OCI-LY7 (cell line): ENCODE measurements around the gene UQCRFS1. TPM values are rescaled to one million over a fixed set of nuclear protein-coding genes. Genes with fewer than 3 reads are reported as not detected.

Source experiments
- BruUV-seq: library from RNA; stranded (reverse); fragments of 400-500 nt; replicated peaks from 2 replicates; lab custom pipeline; 2021; lab: Mats Ljungman, UMichigan
- CTCF ChIA-PET: fragments of 300-600 bp; sonication (Branson Sonifier 250); formaldehyde crosslinking; loops from one replicate; lab custom pipeline; 2022; ENCODE audit warnings: antibody characterized with exemption; ENCODE audit not compliant: unreplicated experiment; lab: Charles Lee
- POLR2A ChIA-PET: fragments of 300-600 bp; sonication (Branson Sonifier 250); formaldehyde crosslinking; loops from one replicate; lab custom pipeline; 2022; ENCODE audit warnings: antibody characterized with exemption; lab: Charles Lee
- DNase-seq: peaks from one replicate; pipeline ENCODE4 v3.0.0-alpha.2; 2015; ENCODE audit warnings: low spot score
- H2AFZ ChIP-seq: fragments of 200-600 bp; sonication (generic), shearing (Covaris generic); 2 replicates; pipeline ENCODE4 v1.6.1; 2014; ENCODE audit warnings: mild to moderate bottlenecking, antibody characterized with exemption, low read length, moderate library complexity
- H3K27ac ChIP-seq: fragments of 200-600 bp; sonication (generic); 2 replicates; pipeline ENCODE4 v1.5.1; 2014; ENCODE audit warnings: mixed run types, low read depth, mild to moderate bottlenecking, moderate library complexity, low read length, inconsistent platforms; ENCODE audit not compliant: poor library complexity, severe bottlenecking
- H3K36me3 ChIP-seq: fragments of 200-600 bp; sonication (generic); 2 replicates; pipeline ENCODE4 v1.6.1; 2014; ENCODE audit warnings: mild to moderate bottlenecking, antibody characterized with exemption, low read length, moderate library complexity, mixed read lengths; ENCODE audit not compliant: insufficient read depth
- H3K4me1 ChIP-seq: fragments of 200-600 bp; sonication (generic); 2 replicates; pipeline ENCODE4 v1.5.1; 2014; ENCODE audit warnings: mild to moderate bottlenecking, low read length; ENCODE audit not compliant: insufficient read depth, poor library complexity, severe bottlenecking
- H3K4me2 ChIP-seq: fragments of 200-600 bp; sonication (generic); 2 replicates; pipeline ENCODE4 v1.6.1; 2014; ENCODE audit warnings: mild to moderate bottlenecking, low read length
- H3K4me3 ChIP-seq: fragments of 200-600 bp; sonication (generic); 2 replicates; pipeline ENCODE4 v1.5.1; 2014; ENCODE audit warnings: mild to moderate bottlenecking, low read depth, low read length; ENCODE audit not compliant: poor library complexity, severe bottlenecking
- H3K79me2 ChIP-seq: fragments of 200-600 bp; sonication (generic); 2 replicates; pipeline ENCODE4 v1.6.1; 2016; ENCODE audit warnings: low read depth, mild to moderate bottlenecking, low read length, moderate library complexity, mixed read lengths; ENCODE audit not compliant: insufficient read depth
- H3K9me2 ChIP-seq: fragments of 200-600 bp; sonication (generic); 2 replicates; pipeline ENCODE4 v1.6.1; 2016; ENCODE audit warnings: mild to moderate bottlenecking, low read length, mixed read lengths; ENCODE audit not compliant: insufficient read depth
- H3K9me3 ChIP-seq: fragments of 200-600 bp; sonication (generic); 2 replicates; pipeline ENCODE4 v1.6.1; 2014; ENCODE audit warnings: mild to moderate bottlenecking, mixed run types, low read length, mixed read lengths
- H4K20me1 ChIP-seq: fragments of 200-600 bp; sonication (generic); 2 replicates; pipeline ENCODE4 v1.6.1; 2014; ENCODE audit warnings: mild to moderate bottlenecking, antibody characterized with exemption, low read length, moderate library complexity, mixed read lengths; ENCODE audit not compliant: insufficient read depth
- EZH2phosphoT487 ChIP-seq: fragments of 200-600 bp; sonication (generic); IDR thresholded peaks from 2 replicates; pipeline ENCODE4 v1.6.1; 2018; ENCODE audit warnings: low read depth, borderline replicate concordance, mild to moderate bottlenecking, mixed run types, antibody characterized with exemption, low read length, moderate library complexity, mixed read lengths
- intact Hi-C: fragments of 100-400 bp; cut with micrococcal nuclease; formaldehyde crosslinking; loops from one replicate; pipeline ENCODE4 v1.10.0; 2022; ENCODE audit not compliant: unreplicated experiment
- total RNA-seq, 2 experiments: library from RNA; depleted of rRNA in 1 of 2; stranded (reverse); fragments of >200 nt in 1 of 2; shearing (Covaris generic) in 1 of 2; gene quantifications; 2 replicates each; pipeline ENCODE4 v1.2.3, GENCODE V29; 2014 to 2022
- TF ChIP-seq, protein P1 (sequence below): fragments of 200-600 bp; sonication (generic); conservative IDR thresholded peaks from 2 replicates; pipeline ENCODE4 v1.5.1; 2014; ENCODE audit warnings: mild to moderate bottlenecking, antibody characterized with exemption, low read length, moderate library complexity, mixed read lengths

UQCRFS1 gene
- total RNA-seq, 2 experiments from 2014 or later, result 40.6 to 42.6 TPM

DNA sequence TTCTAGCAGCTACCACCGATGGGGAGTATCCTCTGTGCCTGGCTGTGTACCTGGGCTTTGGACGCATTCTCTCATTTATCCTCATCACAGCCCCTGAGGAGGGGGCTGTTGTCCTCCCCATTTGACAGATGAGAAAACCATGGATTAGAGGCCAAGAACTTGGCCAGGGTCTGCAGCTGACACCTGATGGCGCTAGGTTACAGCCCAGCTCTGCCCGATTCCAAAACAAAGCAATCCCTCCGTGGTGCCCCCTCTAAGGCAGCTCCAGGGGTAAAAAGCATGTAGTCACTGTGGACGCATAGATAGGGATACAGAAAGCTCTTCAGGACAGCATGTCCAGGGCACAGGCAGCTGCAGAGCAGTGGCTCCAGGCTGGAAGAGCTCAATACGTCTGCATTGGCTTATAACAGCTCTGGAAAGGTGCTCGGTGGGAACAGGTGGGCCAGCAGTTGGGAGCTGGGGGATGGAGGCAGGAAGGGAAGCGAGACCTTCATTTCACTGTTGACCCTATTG is 35.4 kb upstream of the UQCRFS1 start:
- CTCF ChIA-PET, result no interaction called here
- intact Hi-C loops, result no loop called here
- TF ChIP-seq, protein P1, sequence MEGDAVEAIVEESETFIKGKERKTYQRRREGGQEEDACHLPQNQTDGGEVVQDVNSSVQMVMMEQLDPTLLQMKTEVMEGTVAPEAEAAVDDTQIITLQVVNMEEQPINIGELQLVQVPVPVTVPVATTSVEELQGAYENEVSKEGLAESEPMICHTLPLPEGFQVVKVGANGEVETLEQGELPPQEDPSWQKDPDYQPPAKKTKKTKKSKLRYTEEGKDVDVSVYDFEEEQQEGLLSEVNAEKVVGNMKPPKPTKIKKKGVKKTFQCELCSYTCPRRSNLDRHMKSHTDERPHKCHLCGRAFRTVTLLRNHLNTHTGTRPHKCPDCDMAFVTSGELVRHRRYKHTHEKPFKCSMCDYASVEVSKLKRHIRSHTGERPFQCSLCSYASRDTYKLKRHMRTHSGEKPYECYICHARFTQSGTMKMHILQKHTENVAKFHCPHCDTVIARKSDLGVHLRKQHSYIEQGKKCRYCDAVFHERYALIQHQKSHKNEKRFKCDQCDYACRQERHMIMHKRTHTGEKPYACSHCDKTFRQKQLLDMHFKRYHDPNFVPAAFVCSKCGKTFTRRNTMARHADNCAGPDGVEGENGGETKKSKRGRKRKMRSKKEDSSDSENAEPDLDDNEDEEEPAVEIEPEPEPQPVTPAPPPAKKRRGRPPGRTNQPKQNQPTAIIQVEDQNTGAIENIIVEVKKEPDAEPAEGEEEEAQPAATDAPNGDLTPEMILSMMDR, result no peak
- TF ChIP-seq EZH2phosphoT487, result no peak
- Histone ChIP-seq H3K4me3 (no peak overlapping the region), H3K9me3 (no peaks in the 10 kb centered on the region), H2AFZ (no peak overlapping the region), H3K9me2 (no peaks in the 10 kb centered on the region), H3K36me3 (no peaks in the 10 kb centered on the region), H3K4me2 (no peak overlapping the region), H3K79me2 (no peaks in the 10 kb centered on the region), H3K4me1 (no peaks in the 10 kb centered on the region), H4K20me1 (no peaks in the 10 kb centered on the region), H3K27ac (no peak overlapping the region)
- no TSS peak for BruUV-seq
- POLR2A ChIA-PET, result no interaction called here
- no peak for DNase-seq

DNA sequence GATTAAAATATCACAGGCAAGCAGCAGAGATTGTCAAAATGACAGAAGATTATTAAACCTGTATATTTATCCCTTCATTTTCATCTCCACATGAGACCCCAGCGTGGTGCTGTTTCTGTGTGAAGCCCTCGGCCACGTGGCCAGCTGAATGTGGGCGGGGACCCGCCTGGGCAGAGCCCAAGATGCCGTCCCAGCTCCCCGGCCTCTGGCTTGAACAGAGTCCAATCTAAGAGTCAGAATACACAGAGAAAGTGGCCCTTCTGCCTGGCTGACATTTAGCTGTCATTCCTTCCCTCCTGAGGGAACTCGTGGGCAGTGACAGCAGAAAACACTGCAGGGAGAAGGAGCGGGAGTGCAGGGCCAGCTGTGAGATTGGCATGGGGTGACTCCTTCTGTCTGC is 34.9 kb upstream of the UQCRFS1 start:
- CTCF ChIA-PET, result no interaction called here
- POLR2A ChIA-PET, result no interaction called here

DNA sequence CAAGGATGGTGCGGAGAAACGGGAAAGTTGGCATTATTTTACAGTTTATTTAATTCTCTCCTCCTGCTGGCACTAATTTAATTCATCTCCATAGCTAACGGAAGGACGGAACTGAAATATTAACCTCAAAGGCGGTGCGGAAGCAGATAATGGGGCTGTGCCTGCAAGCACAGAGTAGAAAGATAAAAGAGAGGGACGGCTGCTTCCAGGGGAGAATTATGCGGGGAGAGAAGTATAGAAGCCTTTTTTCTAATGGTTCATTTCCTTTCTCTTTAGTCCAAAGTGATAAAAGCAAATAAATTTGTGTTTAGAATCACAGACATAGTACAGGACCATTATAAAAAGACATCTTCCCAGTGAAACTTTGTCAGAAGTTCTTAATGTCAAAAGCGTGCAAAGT is 34.5 kb upstream of the UQCRFS1 start:
- H2AFZ ChIP-seq, result no peak overlapping the region
- H3K4me3 ChIP-seq, result no peak overlapping the region
- no peaks in the 10 kb centered on the region for H3K9me3 ChIP-seq
- no peaks in the 10 kb centered on the region for H3K79me2 ChIP-seq
- intact Hi-C loops, result no loop called here
- no TSS peak for BruUV-seq
- POLR2A ChIA-PET, result no interaction called here
- CTCF ChIA-PET, result no interaction called here
- TF ChIP-seq, protein P1, result no peak
- TF ChIP-seq EZH2phosphoT487, result no peak
- H3K36me3 ChIP-seq, result no peaks in the 10 kb centered on the region
- no peak overlapping the region for H3K27ac ChIP-seq
- H3K4me2 ChIP-seq, result no peak overlapping the region
- H3K9me2 ChIP-seq, result no peaks in the 10 kb centered on the region
- no peaks in the 10 kb centered on the region for H3K4me1 ChIP-seq
- no peak for DNase-seq
- no peaks in the 10 kb centered on the region for H4K20me1 ChIP-seq

More for the DNA sequence above, 34.9 kb upstream of the UQCRFS1 start:
- H3K36me3 ChIP-seq, result no peaks in the 10 kb centered on the region
- no peak overlapping the region for H3K4me3 ChIP-seq
- no peaks in the 10 kb centered on the region for H4K20me1 ChIP-seq
- no peaks in the 10 kb centered on the region for H3K9me3 ChIP-seq
- no peak overlapping the region for H3K27ac ChIP-seq
- H2AFZ ChIP-seq, result no peak overlapping the region
- H3K9me2 ChIP-seq, result no peaks in the 10 kb centered on the region
- BruUV-seq, result no TSS peak
- intact Hi-C loops, result no loop called here
- H3K4me1 ChIP-seq, result no peaks in the 10 kb centered on the region
- H3K79me2 ChIP-seq, result no peaks in the 10 kb centered on the region
- TF ChIP-seq, protein P1, result no peak
- no peak for TF ChIP-seq EZH2phosphoT487
- no peak for DNase-seq
- no peak overlapping the region for H3K4me2 ChIP-seq
